Stimulated activated naive CD4-positive, alpha-beta T cell treated with Interleukin-2 at 50 U/mL for 16 hours (primary cell): ENCODE results near the gene PRR20E.
"Not testable (repeated sequence)": the region's sequence is repeated elsewhere in the genome, so short reads cannot be mapped to it uniquely, and the experiment has no call there.

Source experiments
- DNase-seq: peaks from one replicate; lab custom pipeline; 2025; lab: John Stamatoyannopoulos, UW

The PRR20E gene

GRCh38 chr13:57166897-57167296 lies at the start of gene PRR20E:
Gene PRR20E (plus strand): TSS chr13:57167197. CDS start chr13:57167584, 387 bp downstream.
- not testable (repeated sequence) for DNase-seq

- no peak for DNase-seq
Observed at GRCh38 chr13:57123681-57124080, 43.3 kb upstream of the PRR20E start.

- DNase-seq: no peak
Observed at GRCh38 chr13:57128909-57129308, 38.1 kb upstream of the PRR20E start.

GRCh38 chr13:57136093-57136492 lies 30.9 kb upstream of the PRR20E start:
- DNase-seq: no peak

GRCh38 chr13:57137585-57137984 lies 29.4 kb upstream of the PRR20E start:
- no peak for DNase-seq

- no peak for DNase-seq
Observed at GRCh38 chr13:57138988-57139387, 28.0 kb upstream of the PRR20E start.

- not testable (repeated sequence) for DNase-seq
Observed at GRCh38 chr13:57139781-57140180, 27.2 kb upstream of the PRR20E start.

- not testable (repeated sequence) for DNase-seq
Observed at GRCh38 chr13:57140235-57140968, 26.6 kb upstream of the PRR20E start, which contains the start of gene PRR20A. Gene PRR20A (plus strand): TSS chr13:57140918. CDS start chr13:57141305, 387 bp downstream.

GRCh38 chr13:57147188-57147587 lies 19.8 kb upstream of the PRR20E start, which contains the start of gene PRR20B:
Gene PRR20B (plus strand): TSS chr13:57147488. CDS start chr13:57147875, 387 bp downstream.
- DNase-seq: not testable (repeated sequence)

GRCh38 chr13:57148106-57148505 lies 18.9 kb upstream of the PRR20E start:
- DNase-seq: not testable (repeated sequence)

GRCh38 chr13:57153761-57154160 lies 13.2 kb upstream of the PRR20E start, which contains the start of gene PRR20C:
Gene PRR20C (plus strand): TSS chr13:57154061. CDS start chr13:57154448, 387 bp downstream.
- not testable (repeated sequence) for DNase-seq

- not testable (repeated sequence) for DNase-seq
Observed at GRCh38 chr13:57160332-57160731, 6.7 kb upstream of the PRR20E start, which contains the start of gene PRR20D. Gene PRR20D (plus strand): TSS chr13:57160632. CDS start chr13:57161019, 387 bp downstream.

GRCh38 chr13:57191667-57192066 lies 24.7 kb downstream of the PRR20E start:
- no peak for DNase-seq

- no peak for DNase-seq
Observed at GRCh38 chr13:57212989-57213388, 46.0 kb downstream of the PRR20E start.
